DOHH2 (cell line): ENCODE data around the gene BMAL2.

Source experiments
- H3F3A ChIP-seq: fragments of 200-600 bp; sonication (generic), shearing (Covaris generic); 2 replicates; pipeline ENCODE4 v1.6.0; 2016; ENCODE audit warnings: antibody characterized with exemption, mild to moderate bottlenecking; ENCODE audit not compliant: control insufficient read depth, insufficient read depth
- H3K27ac ChIP-seq: fragments of 200-600 bp; sonication (generic); 2 replicates; pipeline ENCODE4 v1.5.1; 2014; ENCODE audit warnings: low read depth, mild to moderate bottlenecking, low read length, moderate library complexity
- H3K27me3 ChIP-seq: fragments of 200-600 bp; sonication (generic); 2 replicates; pipeline ENCODE4 v1.6.1; 2014; ENCODE audit warnings: mild to moderate bottlenecking, low read length, mixed read lengths; ENCODE audit not compliant: control insufficient read depth
- H3K36me3 ChIP-seq: fragments of 200-600 bp; sonication (generic); 2 replicates; pipeline ENCODE4 v1.6.1; 2014; ENCODE audit warnings: mild to moderate bottlenecking, low read length, moderate library complexity, mixed read lengths; ENCODE audit not compliant: control insufficient read depth
- H3K4me1 ChIP-seq: fragments of 200-600 bp; sonication (generic); 2 replicates; pipeline ENCODE4 v1.6.1; 2014; ENCODE audit warnings: mild to moderate bottlenecking, low read length, mixed read lengths; ENCODE audit not compliant: control insufficient read depth
- H3K4me2 ChIP-seq: fragments of 200-600 bp; sonication (generic); 2 replicates; pipeline ENCODE4 v1.6.0; 2014; ENCODE audit warnings: mild to moderate bottlenecking, low read length, moderate library complexity
- H3K4me3 ChIP-seq: fragments of 200-600 bp; sonication (generic); 2 replicates; pipeline ENCODE4 v1.5.1; 2014; ENCODE audit warnings: mild to moderate bottlenecking, low read length, mixed read lengths
- H3K79me2 ChIP-seq: fragments of 200-600 bp; sonication (generic); 2 replicates; pipeline ENCODE4 v1.6.1; 2014; ENCODE audit warnings: mild to moderate bottlenecking, low read length, mixed read lengths; ENCODE audit not compliant: control insufficient read depth
- H3K9me2 ChIP-seq: fragments of 200-600 bp; sonication (generic); replicated peaks from 2 replicates; pipeline ENCODE4 v1.6.1; 2014; ENCODE audit warnings: mild to moderate bottlenecking, low read length, mixed read lengths; ENCODE audit not compliant: control insufficient read depth
- H3K9me3 ChIP-seq: fragments of 200-600 bp; sonication (generic); 2 replicates; pipeline ENCODE4 v1.6.1; 2014; ENCODE audit warnings: antibody characterized with exemption, low read length, mixed read lengths; ENCODE audit not compliant: control insufficient read depth, insufficient read depth
- H4K20me1 ChIP-seq: fragments of 200-600 bp; sonication (generic); 2 replicates; pipeline ENCODE4 v1.6.0; 2014; ENCODE audit warnings: low read depth, mild to moderate bottlenecking, antibody characterized with exemption, low read length, moderate library complexity; ENCODE audit not compliant: control insufficient read depth, insufficient read depth
- EZH2phosphoT487 ChIP-seq: fragments of 200-600 bp; sonication (generic); IDR thresholded peaks from 2 replicates; pipeline ENCODE4 v1.6.1; 2017; ENCODE audit warnings: borderline replicate concordance, mild to moderate bottlenecking, antibody characterized with exemption, low read length, moderate library complexity, mixed read lengths
- TF ChIP-seq, protein P1 (sequence below): fragments of 200-600 bp; sonication (generic); IDR thresholded peaks from one replicate; pipeline ENCODE4 v1.5.1; 2014; ENCODE audit warnings: antibody characterized with exemption, mild to moderate bottlenecking, low read depth, low read length; ENCODE audit not compliant: poor library complexity, severe bottlenecking

BMAL2 gene

DNA sequence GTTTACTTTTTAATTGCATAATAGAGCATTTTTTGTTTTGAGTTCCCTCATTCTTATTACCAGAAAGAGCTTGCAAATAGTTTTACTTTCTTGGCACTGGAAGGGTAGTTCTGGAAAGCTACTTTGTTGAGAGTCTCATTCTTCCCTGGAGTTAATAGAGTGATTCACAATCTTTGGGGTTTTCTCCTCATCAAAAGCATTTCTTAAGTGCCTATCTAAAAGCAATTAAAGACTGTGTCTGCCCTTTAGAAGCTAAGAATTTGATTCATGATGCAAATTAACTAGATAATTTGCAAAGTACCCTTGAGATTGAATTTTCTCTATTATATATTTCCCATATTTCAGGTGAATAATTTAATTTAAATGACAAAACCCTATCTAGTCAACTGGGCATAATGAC lies 8.1 kb upstream of the BMAL2 start:
- Histone ChIP-seq H4K20me1 (no peaks in the 10 kb centered on the region), H3K9me3 (no peaks in the 10 kb centered on the region), H3F3A (no peaks in the 10 kb centered on the region; the same call in 1 of the 2 replicates), H3K4me2 (no peak overlapping the region), H3K4me1 (no peaks in the 10 kb centered on the region), H3K4me3 (no peak overlapping the region), H3K36me3 (peaks cover 16% of the 10 kb centered on the region), H3K27me3 (no peaks in the 10 kb centered on the region), H3K79me2 (no peaks in the 10 kb centered on the region), H3K27ac (no peak overlapping the region), H3K9me2 (no peaks in the 10 kb centered on the region)
- no peak for TF ChIP-seq EZH2phosphoT487
- TF ChIP-seq, protein P1, sequence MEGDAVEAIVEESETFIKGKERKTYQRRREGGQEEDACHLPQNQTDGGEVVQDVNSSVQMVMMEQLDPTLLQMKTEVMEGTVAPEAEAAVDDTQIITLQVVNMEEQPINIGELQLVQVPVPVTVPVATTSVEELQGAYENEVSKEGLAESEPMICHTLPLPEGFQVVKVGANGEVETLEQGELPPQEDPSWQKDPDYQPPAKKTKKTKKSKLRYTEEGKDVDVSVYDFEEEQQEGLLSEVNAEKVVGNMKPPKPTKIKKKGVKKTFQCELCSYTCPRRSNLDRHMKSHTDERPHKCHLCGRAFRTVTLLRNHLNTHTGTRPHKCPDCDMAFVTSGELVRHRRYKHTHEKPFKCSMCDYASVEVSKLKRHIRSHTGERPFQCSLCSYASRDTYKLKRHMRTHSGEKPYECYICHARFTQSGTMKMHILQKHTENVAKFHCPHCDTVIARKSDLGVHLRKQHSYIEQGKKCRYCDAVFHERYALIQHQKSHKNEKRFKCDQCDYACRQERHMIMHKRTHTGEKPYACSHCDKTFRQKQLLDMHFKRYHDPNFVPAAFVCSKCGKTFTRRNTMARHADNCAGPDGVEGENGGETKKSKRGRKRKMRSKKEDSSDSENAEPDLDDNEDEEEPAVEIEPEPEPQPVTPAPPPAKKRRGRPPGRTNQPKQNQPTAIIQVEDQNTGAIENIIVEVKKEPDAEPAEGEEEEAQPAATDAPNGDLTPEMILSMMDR = no peak

DNA sequence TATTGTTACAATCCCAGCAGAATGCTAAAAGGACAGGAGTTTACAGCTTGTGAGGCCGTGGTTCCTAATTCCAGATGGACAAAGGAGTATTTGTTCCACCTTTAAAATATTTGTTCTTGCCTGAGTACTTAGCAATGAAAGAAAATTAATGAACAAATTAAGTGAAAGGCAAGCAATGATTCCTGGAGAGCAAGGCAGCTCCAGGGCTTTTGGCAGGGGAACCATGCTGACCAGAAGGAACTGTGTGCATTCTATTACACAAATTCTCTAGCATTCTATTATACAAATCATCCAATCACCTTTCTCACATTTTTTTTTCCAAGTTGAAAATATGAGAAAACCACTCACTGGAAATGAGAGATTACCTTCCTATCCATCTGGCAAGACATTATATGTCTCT lies 1.8 kb upstream of the BMAL2 start:
- Histone ChIP-seq H3F3A (no peaks in the 10 kb centered on the region; the same call in 1 of the 2 replicates), H3K4me2 (no peak overlapping the region), H3K4me1 (peaks cover 24% of the 10 kb centered on the region), H3K9me3 (no peaks in the 10 kb centered on the region), H3K79me2 (peaks cover 10% of the 10 kb centered on the region), H3K27me3 (peaks cover 26% of the 10 kb centered on the region), H3K9me2 (no peaks in the 10 kb centered on the region), H3K27ac (no peak overlapping the region), H3K4me3 (no peak overlapping the region), H4K20me1 (no peaks in the 10 kb centered on the region), H3K36me3 (no peaks in the 10 kb centered on the region)
- no peak for TF ChIP-seq EZH2phosphoT487
- TF ChIP-seq, protein P1 = no peak

DNA sequence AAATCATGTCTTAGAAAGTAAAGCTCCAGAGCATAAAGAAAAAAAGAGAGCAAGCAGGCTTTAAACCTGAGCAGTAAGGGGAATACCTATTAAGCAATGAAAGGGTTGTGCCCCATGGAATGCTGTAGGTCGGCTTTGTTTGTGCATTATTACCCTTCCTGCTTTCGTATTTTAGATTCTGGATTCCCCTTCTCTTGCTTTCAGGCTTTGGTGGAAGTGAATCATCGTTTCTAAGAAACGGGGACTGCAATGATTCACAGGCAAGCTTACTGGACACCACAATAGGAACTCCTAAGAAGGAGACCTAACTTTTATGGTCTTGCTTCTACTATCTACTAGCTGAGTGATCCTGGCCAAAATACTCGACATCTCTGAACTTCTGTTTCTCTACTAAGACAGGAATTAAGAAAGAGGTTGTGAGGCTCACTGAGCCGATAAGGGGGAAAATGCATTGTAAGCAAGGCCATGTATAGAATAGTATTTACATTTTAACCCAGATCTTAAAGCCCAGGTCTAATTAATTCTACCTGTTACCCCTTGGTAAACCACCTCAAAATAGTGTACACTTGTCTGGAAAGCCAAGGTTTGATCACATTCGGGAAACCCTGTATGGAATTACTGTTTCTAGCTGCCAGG lies 1.2 kb upstream of the BMAL2 start:
- Histone ChIP-seq H3K79me2 (peaks cover 10% of the 10 kb centered on the region), H3K36me3 (no peaks in the 10 kb centered on the region), H3K4me2 (peak overlapping the region; percentile 91), H3K9me3 (no peaks in the 10 kb centered on the region), H3K27ac (no peak overlapping the region), H3K9me2 (no peaks in the 10 kb centered on the region), H3F3A (no peaks in the 10 kb centered on the region; the same call in 1 of the 2 replicates), H3K27me3 (peaks cover 26% of the 10 kb centered on the region), H3K4me1 (peaks cover 24% of the 10 kb centered on the region), H3K4me3 (no peak overlapping the region), H4K20me1 (no peaks in the 10 kb centered on the region)
- peak; percentile 47; the same call in 1 of the 2 replicates for TF ChIP-seq EZH2phosphoT487
- TF ChIP-seq, protein P1 = no peak
